GM19372 (cell line): ENCODE measurements around the gene KCNAB2.
"Not testable (repeated sequence)": the region's sequence is repeated elsewhere in the genome, so short reads cannot be mapped to it uniquely, and the experiment has no call there.

ENCODE experiments used
- ATAC-seq: cut with Tn5 transposase; IDR thresholded peaks from one replicate; pipeline ENCODE4 v1.9.1; 2021; ENCODE audit warnings: mild to moderate bottlenecking, low read depth, moderate library complexity; ENCODE audit not compliant: unreplicated experiment

The KCNAB2 gene

GRCh38 chr1:6051423-6051822 lies 5.7 kb downstream of the KCNAB2 start:
- ATAC-seq, result no peak

GRCh38 chr1:6052543-6053205 lies 7.0 kb downstream of the KCNAB2 start:
- ATAC-seq, result no peak

GRCh38 chr1:6053206-6053546 lies 7.5 kb downstream of the KCNAB2 start:
- no peak for ATAC-seq

- ATAC-seq, result no peak
These were observed 8.9 kb downstream of the KCNAB2 start for GRCh38 chr1:6054596-6054995.

- ATAC-seq, result no peak
These were observed 10.9 kb downstream of the KCNAB2 start for GRCh38 chr1:6056572-6056948.

- no peak for ATAC-seq
These were observed 11.6 kb downstream of the KCNAB2 start for GRCh38 chr1:6057170-6057845.

GRCh38 chr1:6059866-6060265 lies 14.2 kb downstream of the KCNAB2 start:
- no peak for ATAC-seq

- no peak for ATAC-seq
These were observed 17.0 kb downstream of the KCNAB2 start for GRCh38 chr1:6062670-6063069.

- not testable (repeated sequence) for ATAC-seq
These were observed 17.9 kb downstream of the KCNAB2 start for GRCh38 chr1:6063532-6064053.

- ATAC-seq, result no peak
These were observed 19.6 kb downstream of the KCNAB2 start for GRCh38 chr1:6065093-6065858.

- no peak for ATAC-seq
These were observed 21.0 kb downstream of the KCNAB2 start for GRCh38 chr1:6066680-6067079.

GRCh38 chr1:6068073-6068472 lies 22.4 kb downstream of the KCNAB2 start:
- ATAC-seq, result no peak

GRCh38 chr1:6068932-6069331 lies 23.2 kb downstream of the KCNAB2 start:
- ATAC-seq, result no peak

- ATAC-seq, result no peak
These were observed 23.9 kb downstream of the KCNAB2 start for GRCh38 chr1:6069573-6069972.

GRCh38 chr1:6070450-6070974 lies 24.8 kb downstream of the KCNAB2 start:
- no peak for ATAC-seq

GRCh38 chr1:6071219-6071618 lies 25.5 kb downstream of the KCNAB2 start:
- ATAC-seq, result no peak

GRCh38 chr1:6072774-6073479 lies 27.2 kb downstream of the KCNAB2 start:
- no peak for ATAC-seq

GRCh38 chr1:6073480-6074053 lies 27.9 kb downstream of the KCNAB2 start:
- no peak for ATAC-seq

- no peak for ATAC-seq
These were observed 28.7 kb downstream of the KCNAB2 start for GRCh38 chr1:6074192-6074901.

GRCh38 chr1:6075748-6076147 lies 30.1 kb downstream of the KCNAB2 start:
- ATAC-seq, result no peak
